HL-60 (cell line): Measurements from ENCODE around the gene EPHB3.

ENCODE experiments used
- CTCF ChIP-seq: IDR thresholded peaks from one replicate; pipeline ENCODE4 v1.5.1; 2011; ENCODE audit warnings: low read length, control low read depth, inconsistent platforms; ENCODE audit not compliant: insufficient read depth
- POLR2AphosphoS5 ChIP-seq: IDR thresholded peaks from 2 replicates; pipeline ENCODE4 v1.6.1; 2012; ENCODE audit warnings: low read depth

DNA sequence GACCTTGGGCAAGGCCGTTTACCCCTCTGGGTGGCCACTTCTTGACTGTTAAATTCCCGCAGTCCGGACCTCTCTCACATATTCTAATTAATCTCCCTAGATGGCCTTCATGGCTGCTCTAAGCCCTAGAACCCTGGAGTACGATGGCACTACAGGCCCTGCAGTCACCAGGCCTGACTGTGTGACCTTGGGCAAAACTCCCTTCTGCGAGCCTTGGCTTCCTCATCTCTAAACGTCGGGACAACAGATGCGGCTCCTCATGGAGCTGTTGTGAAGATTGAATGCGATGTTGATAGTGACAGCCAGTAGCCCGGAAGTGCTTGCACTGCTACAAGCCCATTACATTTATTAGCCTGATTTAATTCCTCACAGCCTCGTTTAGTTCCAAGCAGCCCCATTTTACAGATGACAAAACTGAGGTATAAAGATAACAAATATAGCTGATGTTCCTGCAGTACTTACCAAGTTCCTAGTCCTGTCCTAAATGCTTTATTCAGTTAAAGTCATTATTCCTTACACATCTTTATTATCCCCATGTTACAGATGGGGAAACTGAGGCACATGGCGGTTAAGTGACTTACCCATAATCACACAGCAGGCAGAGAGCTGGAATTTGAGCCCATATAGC, 10.3 kb downstream of the EPHB3 start:
- TF ChIP-seq POLR2AphosphoS5 (no peak), CTCF (no peak)
